Measurements from ENCODE around the gene RDX.

DNA sequence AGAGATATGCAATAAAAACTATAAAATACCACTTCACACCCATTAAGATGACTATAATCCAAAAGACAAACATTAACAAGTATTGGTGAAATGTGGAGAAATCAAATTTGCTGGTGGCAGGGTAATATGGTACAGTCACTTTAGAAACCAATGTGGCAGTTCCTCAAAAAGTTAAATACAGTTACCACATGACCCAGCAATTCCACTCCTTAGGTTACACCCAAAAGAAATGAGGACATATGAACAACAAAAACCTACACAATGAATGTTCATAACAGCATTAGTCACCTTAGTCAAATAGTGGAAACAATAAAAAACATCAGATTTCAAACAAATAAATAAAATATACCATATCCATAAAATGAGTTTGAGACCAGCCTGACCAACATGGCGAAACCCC lies 52.6 kb downstream of the RDX start:
- TF ChIP-seq, protein P1, sequence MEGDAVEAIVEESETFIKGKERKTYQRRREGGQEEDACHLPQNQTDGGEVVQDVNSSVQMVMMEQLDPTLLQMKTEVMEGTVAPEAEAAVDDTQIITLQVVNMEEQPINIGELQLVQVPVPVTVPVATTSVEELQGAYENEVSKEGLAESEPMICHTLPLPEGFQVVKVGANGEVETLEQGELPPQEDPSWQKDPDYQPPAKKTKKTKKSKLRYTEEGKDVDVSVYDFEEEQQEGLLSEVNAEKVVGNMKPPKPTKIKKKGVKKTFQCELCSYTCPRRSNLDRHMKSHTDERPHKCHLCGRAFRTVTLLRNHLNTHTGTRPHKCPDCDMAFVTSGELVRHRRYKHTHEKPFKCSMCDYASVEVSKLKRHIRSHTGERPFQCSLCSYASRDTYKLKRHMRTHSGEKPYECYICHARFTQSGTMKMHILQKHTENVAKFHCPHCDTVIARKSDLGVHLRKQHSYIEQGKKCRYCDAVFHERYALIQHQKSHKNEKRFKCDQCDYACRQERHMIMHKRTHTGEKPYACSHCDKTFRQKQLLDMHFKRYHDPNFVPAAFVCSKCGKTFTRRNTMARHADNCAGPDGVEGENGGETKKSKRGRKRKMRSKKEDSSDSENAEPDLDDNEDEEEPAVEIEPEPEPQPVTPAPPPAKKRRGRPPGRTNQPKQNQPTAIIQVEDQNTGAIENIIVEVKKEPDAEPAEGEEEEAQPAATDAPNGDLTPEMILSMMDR (conservative IDR thresholded peaks at IDR 0.05), result no peak
- no peak for TF ChIP-seq EZH2 (IDR thresholded peaks at IDR 0.05; ENCODE audit: low read depth)

Data from PC-9 (cell line).